Astrocyte of the spinal cord (primary cell): Measurements from ENCODE around the gene TBC1D9.

Experiments
- DNase-seq: peaks from one replicate; pipeline ENCODE4 v3.0.0; 2011; ENCODE audit warnings: low read depth, low spot score
- H3K4me3 ChIP-seq: 2 replicates; pipeline ENCODE4 v1.5.1; 2011; ENCODE audit warnings: low read depth, mild to moderate bottlenecking, low read length, moderate library complexity
- in situ Hi-C: cut with HindIII; loops from 2 replicates; pipeline ENCODE4 v1.10.0; 2017; ENCODE audit warnings: low sequenced_read_pairs
- TF ChIP-seq, protein P1 (sequence below): IDR thresholded peaks from 2 replicates; pipeline ENCODE4 v1.5.1; 2012; ENCODE audit warnings: low read depth, mild to moderate bottlenecking, low read length, inconsistent platforms

Gene TBC1D9

DNA sequence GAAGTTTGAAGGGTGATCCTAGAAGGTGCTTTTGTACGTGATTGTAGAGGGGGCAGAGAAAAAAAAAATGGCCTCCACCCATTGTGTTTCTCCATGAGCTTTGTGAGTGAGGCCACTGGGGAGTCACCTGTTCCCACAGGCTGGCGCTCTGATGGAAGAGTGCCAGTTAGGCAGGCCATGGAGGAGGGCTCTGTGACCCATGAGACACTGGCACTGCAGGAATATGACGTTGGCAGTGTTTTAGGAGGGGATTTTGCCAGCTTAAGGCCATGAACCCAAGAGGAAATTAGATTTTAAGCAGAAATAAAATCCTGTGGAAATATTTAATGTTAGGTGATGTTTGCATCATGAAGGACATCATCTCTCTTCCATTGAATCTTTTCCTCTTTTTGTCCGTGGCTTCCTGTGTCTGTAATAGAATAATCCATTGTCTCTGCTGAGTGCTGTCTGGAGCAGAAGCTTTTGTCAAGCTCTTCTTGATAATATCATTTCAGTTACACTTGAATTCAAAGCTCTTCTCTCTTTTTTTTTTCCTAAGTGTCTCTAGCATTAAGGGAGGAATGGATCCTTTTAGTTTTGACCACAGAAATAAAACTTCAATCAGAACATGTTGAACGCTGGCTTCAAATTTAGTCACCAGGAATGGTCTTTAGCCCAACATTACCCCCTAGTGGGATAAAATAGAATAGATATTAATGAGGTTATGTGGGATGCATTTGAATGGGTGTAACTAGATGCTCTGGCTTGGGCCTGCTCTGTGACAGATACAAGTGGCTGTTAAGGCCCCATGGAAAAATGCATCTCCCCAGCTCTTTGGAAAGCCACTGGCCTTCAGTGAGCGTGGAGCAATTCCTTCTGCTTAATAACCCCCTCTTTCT is 146.4 kb downstream of the TBC1D9 start:
- peak; percentile 61 for DNase-seq
- TF ChIP-seq, protein P1, sequence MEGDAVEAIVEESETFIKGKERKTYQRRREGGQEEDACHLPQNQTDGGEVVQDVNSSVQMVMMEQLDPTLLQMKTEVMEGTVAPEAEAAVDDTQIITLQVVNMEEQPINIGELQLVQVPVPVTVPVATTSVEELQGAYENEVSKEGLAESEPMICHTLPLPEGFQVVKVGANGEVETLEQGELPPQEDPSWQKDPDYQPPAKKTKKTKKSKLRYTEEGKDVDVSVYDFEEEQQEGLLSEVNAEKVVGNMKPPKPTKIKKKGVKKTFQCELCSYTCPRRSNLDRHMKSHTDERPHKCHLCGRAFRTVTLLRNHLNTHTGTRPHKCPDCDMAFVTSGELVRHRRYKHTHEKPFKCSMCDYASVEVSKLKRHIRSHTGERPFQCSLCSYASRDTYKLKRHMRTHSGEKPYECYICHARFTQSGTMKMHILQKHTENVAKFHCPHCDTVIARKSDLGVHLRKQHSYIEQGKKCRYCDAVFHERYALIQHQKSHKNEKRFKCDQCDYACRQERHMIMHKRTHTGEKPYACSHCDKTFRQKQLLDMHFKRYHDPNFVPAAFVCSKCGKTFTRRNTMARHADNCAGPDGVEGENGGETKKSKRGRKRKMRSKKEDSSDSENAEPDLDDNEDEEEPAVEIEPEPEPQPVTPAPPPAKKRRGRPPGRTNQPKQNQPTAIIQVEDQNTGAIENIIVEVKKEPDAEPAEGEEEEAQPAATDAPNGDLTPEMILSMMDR, result peak; percentile 52
- no peak overlapping the region for H3K4me3 ChIP-seq
- in situ Hi-C loops, result no loop called here

DNA sequence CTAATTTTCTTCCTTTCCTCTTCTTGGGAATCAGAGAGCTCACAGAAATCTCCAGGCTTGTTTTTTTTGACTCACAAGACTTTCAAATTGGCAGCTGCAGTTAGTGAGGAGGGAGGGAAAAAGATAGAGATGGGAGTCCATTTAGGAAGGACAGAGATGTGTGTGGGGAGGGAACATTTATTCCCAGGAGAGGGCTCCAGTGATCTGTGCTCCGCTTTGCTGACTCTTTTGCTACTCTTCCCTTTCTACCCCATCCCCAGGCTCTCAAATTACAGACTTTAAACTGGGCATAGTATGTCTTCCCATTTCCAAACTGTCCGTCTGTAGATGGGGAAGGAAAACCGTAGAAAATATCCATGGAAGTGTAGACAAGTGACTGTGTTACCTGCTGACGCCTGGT is 148.3 kb downstream of the TBC1D9 start:
- TF ChIP-seq, protein P1, result no peak
- no peak overlapping the region for H3K4me3 ChIP-seq
- no peak for DNase-seq
- in situ Hi-C loops, result no loop called here

DNA sequence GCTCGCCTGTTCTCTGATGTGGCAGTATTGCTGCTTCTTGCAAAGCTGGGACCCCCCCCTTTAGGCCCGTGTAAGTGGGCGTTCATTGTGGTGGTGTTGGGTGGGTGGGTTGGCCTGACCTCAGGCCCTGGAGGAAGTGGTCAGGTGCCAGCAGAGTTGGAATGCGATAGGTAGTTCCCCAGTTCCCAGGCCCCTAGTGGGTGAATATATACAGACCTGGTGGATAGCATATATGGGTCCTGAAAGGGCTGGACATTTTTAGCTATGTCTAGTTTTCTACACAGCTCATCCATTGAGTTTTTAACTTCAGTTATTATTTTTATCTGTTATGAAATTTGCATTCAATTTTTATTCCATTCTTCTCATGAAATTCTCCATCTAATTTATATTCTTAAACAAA is 151.6 kb downstream of the TBC1D9 start:
- H3K4me3 ChIP-seq, result no peak overlapping the region
- TF ChIP-seq, protein P1, result no peak
- in situ Hi-C loops, result no loop called here
- no peak for DNase-seq

DNA sequence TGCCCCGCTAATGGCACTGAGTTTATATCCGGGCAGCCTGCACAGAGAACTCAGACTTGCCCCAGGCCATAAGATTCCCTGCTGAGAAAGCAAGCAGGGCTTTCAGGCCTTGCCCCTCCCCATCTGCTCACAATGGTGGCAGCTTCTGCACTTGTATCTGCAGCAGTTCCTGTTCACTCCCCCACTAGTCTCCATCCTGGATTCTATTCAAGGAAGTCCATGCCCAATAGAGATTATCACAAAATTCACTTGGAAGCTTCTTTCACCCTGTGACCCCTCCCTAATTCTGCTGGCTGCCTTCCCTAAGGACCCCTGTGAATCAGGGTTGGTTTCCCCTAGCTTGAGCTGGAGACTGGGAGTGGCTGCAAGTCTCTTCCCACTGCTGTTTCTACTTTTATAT is 152.9 kb downstream of the TBC1D9 start:
- TF ChIP-seq, protein P1, result no peak
- in situ Hi-C loops, result no loop called here
- DNase-seq, result no peak
- no peak overlapping the region for H3K4me3 ChIP-seq

DNA sequence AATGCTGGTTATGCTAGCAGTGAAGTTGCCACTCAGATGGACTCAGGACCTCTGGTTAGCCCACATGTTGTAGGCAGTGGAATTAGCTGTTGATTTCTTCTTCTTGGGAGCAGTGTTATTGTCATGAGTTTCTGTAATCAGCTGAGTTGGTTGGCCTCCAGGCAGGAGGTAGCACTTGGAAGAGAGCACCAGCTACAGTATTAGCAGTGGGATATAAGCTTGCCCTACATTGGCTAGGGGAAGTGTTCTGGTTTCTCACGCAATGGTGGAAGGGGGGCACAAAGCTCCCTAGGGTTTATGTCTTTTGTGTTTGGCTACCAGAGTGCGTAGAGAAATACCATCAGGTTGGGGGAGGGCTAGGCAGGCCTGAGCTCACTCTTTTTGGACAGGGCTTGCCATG is 153.5 kb downstream of the TBC1D9 start:
- no peak overlapping the region for H3K4me3 ChIP-seq
- TF ChIP-seq, protein P1, result no peak
- no peak for DNase-seq
- in situ Hi-C loops, result no loop called here

DNA sequence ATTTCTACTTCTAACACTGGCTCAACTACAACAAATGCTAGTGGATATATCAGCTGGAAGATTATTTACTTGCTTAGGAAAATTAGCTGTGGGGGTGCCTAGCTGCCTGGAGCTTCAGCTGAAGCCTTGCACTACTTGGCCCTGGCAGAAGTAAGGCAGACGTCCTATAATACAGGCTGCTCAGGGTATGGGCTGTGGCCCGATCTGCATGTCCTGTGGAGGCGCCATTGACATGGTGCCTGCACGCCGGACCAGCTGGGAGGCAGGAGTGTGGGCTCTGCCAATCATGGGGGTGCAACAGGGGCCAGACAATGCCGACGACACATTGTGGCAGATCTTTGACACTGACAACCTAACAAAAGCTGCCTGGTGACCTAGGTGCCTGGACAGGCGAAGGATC is 155.8 kb downstream of the TBC1D9 start:
- in situ Hi-C loops, result no loop called here
- no peak overlapping the region for H3K4me3 ChIP-seq
- TF ChIP-seq, protein P1, result no peak
- DNase-seq, result no peak
